ENCODE results near the gene NODAL. TPM values are rescaled to one million over a fixed set of nuclear protein-coding genes. Genes with fewer than 3 reads are reported as not detected.
"Not testable (repeated sequence)": the region's sequence is repeated elsewhere in the genome, so short reads cannot be mapped to it uniquely, and the experiment has no call there.

NODAL gene
- polyA plus RNA-seq, 1 donor from 2014 or later: not detected

GRCh38 chr10:70487824-70488223, 46.3 kb upstream of the NODAL start:
- H3K27me3 ChIP-seq (ENCODE audit: insufficient read depth, low read depth, low read length): no peaks in the 10 kb centered on the region
- no peak overlapping the region for H3K4me3 ChIP-seq (ENCODE audit: low read length)
- H3K27ac ChIP-seq (ENCODE audit: low read length): no peak overlapping the region
- H2AFZ ChIP-seq (ENCODE audit: low read depth, low read length): no peak overlapping the region
- no peaks in the 10 kb centered on the region for H4K20me1 ChIP-seq (ENCODE audit: insufficient read depth)
- H3K36me3 ChIP-seq (ENCODE audit: insufficient read depth, low read length): no peaks in the 10 kb centered on the region
- no peak for TF ChIP-seq MXI1 (conservative IDR thresholded peaks at IDR 0.05; ENCODE audit: poor library complexity, severe bottlenecking)
- H3K79me2 ChIP-seq (replicated peaks; ENCODE audit: insufficient read depth, low read length): no peaks in the 10 kb centered on the region
- no peak overlapping the region for H3K4me2 ChIP-seq (ENCODE audit: low read length)
- H3F3A ChIP-seq (ENCODE audit: insufficient read depth, low read length, poor library complexity, severe bottlenecking): no peaks in the 10 kb centered on the region
- H3K9me3 ChIP-seq (ENCODE audit: low read length): no peaks in the 10 kb centered on the region
- H3K9ac ChIP-seq (ENCODE audit: low read length): no peak overlapping the region
- no peaks in the 10 kb centered on the region for H3K9me2 ChIP-seq (ENCODE audit: insufficient read depth, low read length)

GRCh38 chr10:70483872-70484271, 42.4 kb upstream of the NODAL start:
- H3K27me3 ChIP-seq (ENCODE audit: insufficient read depth, low read depth, low read length); H3K4me3 ChIP-seq (ENCODE audit: low read length); H3K27ac ChIP-seq (ENCODE audit: low read length); H3K9me2 ChIP-seq (ENCODE audit: insufficient read depth, low read length); H4K20me1 ChIP-seq (ENCODE audit: insufficient read depth); H3K79me2 ChIP-seq (replicated peaks; ENCODE audit: insufficient read depth, low read length); H3K9me3 ChIP-seq (ENCODE audit: low read length); H2AFZ ChIP-seq (ENCODE audit: low read depth, low read length); H3K36me3 ChIP-seq (ENCODE audit: insufficient read depth, low read length); H3K9ac ChIP-seq (ENCODE audit: low read length); H3F3A ChIP-seq (ENCODE audit: insufficient read depth, low read length, poor library complexity, severe bottlenecking); H3K4me2 ChIP-seq (ENCODE audit: low read length): not testable (repeated sequence)

- Histone ChIP-seq H3K27ac (ENCODE audit: low read length) (no peak overlapping the region), H3K4me2 (ENCODE audit: low read length) (no peak overlapping the region), H3K79me2 (replicated peaks; ENCODE audit: insufficient read depth, low read length) (no peaks in the 10 kb centered on the region), H3K4me3 (ENCODE audit: low read length) (no peak overlapping the region), H3K9me3 (ENCODE audit: low read length) (no peaks in the 10 kb centered on the region), H2AFZ (ENCODE audit: low read depth, low read length) (no peak overlapping the region), H4K20me1 (ENCODE audit: insufficient read depth) (no peaks in the 10 kb centered on the region), H3F3A (ENCODE audit: insufficient read depth, low read length, poor library complexity, severe bottlenecking) (no peaks in the 10 kb centered on the region), H3K27me3 (ENCODE audit: insufficient read depth, low read depth, low read length) (peaks cover 13% of the 10 kb centered on the region), H3K9me2 (ENCODE audit: insufficient read depth, low read length) (no peaks in the 10 kb centered on the region), H3K36me3 (ENCODE audit: insufficient read depth, low read length) (no peaks in the 10 kb centered on the region), H3K9ac (ENCODE audit: low read length) (no peak overlapping the region)
- no peak for TF ChIP-seq TAF1 (IDR thresholded peaks at IDR 0.05; ENCODE audit: low read depth)
- TF ChIP-seq REST (IDR thresholded peaks at IDR 0.05; ENCODE audit: borderline replicate concordance): no peak
- no peak for TF ChIP-seq SMC3 (conservative IDR thresholded peaks at IDR 0.05; ENCODE audit: poor library complexity)
- TF ChIP-seq MXI1 (conservative IDR thresholded peaks at IDR 0.05; ENCODE audit: poor library complexity, severe bottlenecking): no peak
- TF ChIP-seq EZH2 (IDR thresholded peaks at IDR 0.05; ENCODE audit: borderline replicate concordance, insufficient read depth, low read length, poor library complexity, severe bottlenecking): no peak
- TF ChIP-seq RAD21 (conservative IDR thresholded peaks at IDR 0.05): no peak
- TF ChIP-seq POLR2AphosphoS5 (IDR thresholded peaks at IDR 0.05): no peak
- no peak for TF ChIP-seq CTCF (IDR thresholded peaks at IDR 0.05; ENCODE audit: poor library complexity, severe bottlenecking)
Measured at GRCh38 chr10:70482982-70483760, 41.7 kb upstream of the NODAL start.

All from neural cell (in vitro differentiated cells).